Mesendoderm (in vitro differentiated cells): Measurements from ENCODE around the gene RNF112.

Source experiments
- DNase-seq: peaks from one replicate; pipeline ENCODE4 v3.0.0; 2013
- H2AK5ac ChIP-seq: 2 replicates; pipeline ENCODE4 v1.6.1; 2013; ENCODE audit warnings: low read length, inconsistent platforms
- H2BK120ac ChIP-seq: 2 replicates; pipeline ENCODE4 v1.6.1; 2013; ENCODE audit warnings: low read depth, mild to moderate bottlenecking, low read length, moderate library complexity, mixed read lengths
- H2BK15ac ChIP-seq: replicated peaks from 2 replicates; pipeline ENCODE4 v1.6.1; 2013; ENCODE audit warnings: low read depth, mild to moderate bottlenecking, moderate library complexity
- H2BK5ac ChIP-seq: 2 replicates; pipeline ENCODE4 v1.6.1; 2013; ENCODE audit warnings: low read length, inconsistent platforms
- H3K18ac ChIP-seq: 2 replicates; pipeline ENCODE4 v1.6.1; 2013; ENCODE audit warnings: mild to moderate bottlenecking, low read length, mixed read lengths
- H3K23ac ChIP-seq: one replicate; pipeline ENCODE4 v1.6.1; 2013; ENCODE audit warnings: low read length
- H3K27ac ChIP-seq: 2 replicates; pipeline ENCODE4 v1.5.1; 2013; ENCODE audit warnings: low read depth, mild to moderate bottlenecking, inconsistent platforms, low read length, moderate library complexity
- H3K27me3 ChIP-seq: 2 replicates; pipeline ENCODE4 v1.6.1; 2013; ENCODE audit warnings: low read length, control low read depth, mild to moderate bottlenecking, inconsistent platforms; ENCODE audit not compliant: insufficient read depth, poor library complexity
- H3K36me3 ChIP-seq: 2 replicates; pipeline ENCODE4 v1.6.1; 2013; ENCODE audit warnings: low read length, inconsistent platforms; ENCODE audit not compliant: control insufficient read depth, insufficient read depth
- H3K4ac ChIP-seq: one replicate; pipeline ENCODE4 v1.6.1; 2013; ENCODE audit warnings: low read depth, mild to moderate bottlenecking, low read length, moderate library complexity
- H3K4me1 ChIP-seq: 2 replicates; pipeline ENCODE4 v1.6.1; 2013; ENCODE audit warnings: low read depth, low read length, inconsistent platforms; ENCODE audit not compliant: control insufficient read depth
- H3K4me2 ChIP-seq: 2 replicates; pipeline ENCODE4 v1.6.1; 2013; ENCODE audit warnings: low read length
- H3K4me3 ChIP-seq: 2 replicates; pipeline ENCODE4 v1.5.1; 2013; ENCODE audit warnings: mild to moderate bottlenecking, low read length
- H3K56ac ChIP-seq: one replicate; pipeline ENCODE4 v1.6.1; 2013; ENCODE audit warnings: low read length
- H3K79me1 ChIP-seq: 2 replicates; pipeline ENCODE4 v1.6.1; 2013; ENCODE audit warnings: low read length, inconsistent platforms
- H3K79me2 ChIP-seq: 2 replicates; pipeline ENCODE4 v1.6.1; 2013; ENCODE audit warnings: mild to moderate bottlenecking, low read length; ENCODE audit not compliant: control insufficient read depth, insufficient read depth
- H3K9ac ChIP-seq: 2 replicates; pipeline ENCODE4 v1.6.1; 2013; ENCODE audit warnings: low read length, inconsistent platforms
- H4K5ac ChIP-seq: one replicate; pipeline ENCODE4 v1.6.1; 2013; ENCODE audit warnings: low read length
- H4K8ac ChIP-seq: one replicate; pipeline ENCODE4 v1.6.1; 2013; ENCODE audit warnings: low read depth, mild to moderate bottlenecking, control low read depth, low read length, moderate library complexity
- WGBS: extraction: QIAGEN DNeasy Blood & Tissue Kit; methylation state at CpG from one replicate; pipeline ENCODE4 v1.1.7; 2013; ENCODE audit warnings: low lambda C conversion rate, missing lambda C conversion rate; ENCODE audit not compliant: insufficient coverage; ENCODE audit errors: extremely low coverage; 5-methylcytosine and 5-hydroxymethylcytosine counted together

Gene RNF112

GRCh38 chr17:19386051-19386929 lies 24.7 kb upstream of the RNF112 start:
- H2BK5ac ChIP-seq = peak overlapping the region; percentile 8
- peak overlapping the region; percentile 88 for H3K56ac ChIP-seq
- H3K4me2 ChIP-seq = peak overlapping the region; percentile 9
- H3K23ac ChIP-seq = no peak overlapping the region
- peak overlapping the region; percentile 57 for H3K18ac ChIP-seq
- H4K8ac ChIP-seq = no peak overlapping the region
- H3K4ac ChIP-seq = peak overlapping the region; percentile 74
- H3K9ac ChIP-seq = peak overlapping the region; percentile 71
- peaks cover 24% of the 10 kb centered on the region for H3K4me1 ChIP-seq
- no peak overlapping the region for H2BK15ac ChIP-seq
- peaks cover 19% of the 10 kb centered on the region for H3K79me2 ChIP-seq
- peaks cover 9% of the 10 kb centered on the region for H3K79me1 ChIP-seq
- peak; percentile 80 for DNase-seq
- no peak overlapping the region for H4K5ac ChIP-seq
- peak overlapping the region; percentile 75 for H3K27ac ChIP-seq
- peak overlapping the region; percentile 13 for H3K4me3 ChIP-seq
- WGBS = no CpG with 5 or more reads among the region's 20 CpGs
- H3K36me3 ChIP-seq = peaks cover 11% of the 10 kb centered on the region
- no peaks in the 10 kb centered on the region for H3K27me3 ChIP-seq
- no peak overlapping the region for H2BK120ac ChIP-seq
- H2AK5ac ChIP-seq = peak overlapping the region; percentile 18

- Histone ChIP-seq H3K79me2 (peaks cover 16% of the 10 kb centered on the region), H2BK120ac (peak within 1 kb of the TSS; percentile 65), H3K4me3 (peak within 1 kb of the TSS; percentile 39), H3K18ac (peak within 1 kb of the TSS; percentile 57), H4K8ac (no peak within 1 kb of the TSS), H3K4me1 (peaks cover 25% of the 10 kb centered on the region), H2AK5ac (peak within 1 kb of the TSS; percentile 85), H3K4ac (peak within 1 kb of the TSS; percentile 95), H3K9ac (peak within 1 kb of the TSS; percentile 71), H3K27ac (peak within 1 kb of the TSS; percentile 78), H3K36me3 (peaks cover 9% of the 10 kb centered on the region), H3K23ac (no peak within 1 kb of the TSS), H3K4me2 (peak within 1 kb of the TSS; percentile 43), H2BK15ac (peak within 1 kb of the TSS; percentile 10), H4K5ac (peak within 1 kb of the TSS; percentile 8), H2BK5ac (peak within 1 kb of the TSS; percentile 19), H3K27me3 (no peaks in the 10 kb centered on the region), H3K56ac (peak within 1 kb of the TSS; percentile 88), H3K79me1 (peaks cover 7% of the 10 kb centered on the region)
- WGBS = no CpG with 5 or more reads among the region's 22 CpGs
- peak; percentile 71 for DNase-seq
These were observed 23.8 kb upstream of the RNF112 start, which contains the start of gene MFAP4 for GRCh38 chr17:19386974-19387920. Gene MFAP4 (minus strand): TSS chr17:19387190. CDS start chr17:19387155, 35 bp downstream.

GRCh38 chr17:19387921-19388521 lies 23.0 kb upstream of the RNF112 start:
- peak overlapping the region; percentile 95 for H3K4ac ChIP-seq
- peaks cover 7% of the 10 kb centered on the region for H3K36me3 ChIP-seq
- H2BK15ac ChIP-seq = peak overlapping the region; percentile 10
- H4K5ac ChIP-seq = peak overlapping the region; percentile 8
- no peak overlapping the region for H4K8ac ChIP-seq
- peaks cover 7% of the 10 kb centered on the region for H3K79me1 ChIP-seq
- peak overlapping the region; percentile 78 for H3K27ac ChIP-seq
- H2BK120ac ChIP-seq = peak overlapping the region; percentile 65
- peak overlapping the region; percentile 80 for H3K56ac ChIP-seq
- no peak overlapping the region for H3K23ac ChIP-seq
- H3K27me3 ChIP-seq = no peaks in the 10 kb centered on the region
- H3K4me3 ChIP-seq = no peak overlapping the region
- peak overlapping the region; percentile 57 for H3K18ac ChIP-seq
- H3K9ac ChIP-seq = peak overlapping the region; percentile 55
- DNase-seq = peak; percentile 89
- no peak overlapping the region for H3K4me2 ChIP-seq
- H3K79me2 ChIP-seq = peaks cover 16% of the 10 kb centered on the region
- no CpG with 5 or more reads among the region's 2 CpGs for WGBS
- peak overlapping the region; percentile 85 for H2AK5ac ChIP-seq
- peak overlapping the region; percentile 19 for H2BK5ac ChIP-seq
- peaks cover 25% of the 10 kb centered on the region for H3K4me1 ChIP-seq

GRCh38 chr17:19388791-19389785 lies 21.9 kb upstream of the RNF112 start:
- H3K79me1 ChIP-seq = peaks cover 7% of the 10 kb centered on the region
- H3K4me1 ChIP-seq = peaks cover 25% of the 10 kb centered on the region
- H3K4ac ChIP-seq = no peak overlapping the region
- H3K23ac ChIP-seq = no peak overlapping the region
- H2BK15ac ChIP-seq = no peak overlapping the region
- no peak overlapping the region for H4K8ac ChIP-seq
- no peak overlapping the region for H3K18ac ChIP-seq
- peak overlapping the region; percentile 62 for H3K56ac ChIP-seq
- no peak overlapping the region for H3K4me2 ChIP-seq
- no peak overlapping the region for H3K9ac ChIP-seq
- H2AK5ac ChIP-seq = peak overlapping the region; percentile 94
- no peak overlapping the region for H3K4me3 ChIP-seq
- H3K27me3 ChIP-seq = no peaks in the 10 kb centered on the region
- H2BK5ac ChIP-seq = peak overlapping the region; percentile 56
- H3K36me3 ChIP-seq = peaks cover 5% of the 10 kb centered on the region
- H2BK120ac ChIP-seq = no peak overlapping the region
- H4K5ac ChIP-seq = no peak overlapping the region
- WGBS = no CpG with 5 or more reads among the region's 5 CpGs
- H3K27ac ChIP-seq = no peak overlapping the region
- no peak for DNase-seq
- H3K79me2 ChIP-seq = peaks cover 16% of the 10 kb centered on the region
